Psoas muscle (tissue), 8 donors: Measurements from ENCODE around the gene VEGFB. TPM values are rescaled to one million over a fixed set of nuclear protein-coding genes. Genes with fewer than 3 reads are reported as not detected.

Source experiments
- ATAC-seq, 4 donors: fragments of 200-7000 bp; cut with Tn5 transposase; one replicate each; pipeline ENCODE4 v1.9.1; 2020; ENCODE audit warnings: moderate library complexity in 3 of 4, mild to moderate bottlenecking in 2 of 4
- DNase-seq, 2 donors: peaks; one replicate each; pipeline ENCODE4 v3.0.0-alpha.2; 2020
- H3K27ac ChIP-seq: fragments of 200-600 bp; one replicate; pipeline ENCODE4 v1.8.0; 2022
- H3K27me3 ChIP-seq, 3 donors: fragments of 200-600 bp in 1 of 3; one replicate each; pipeline versions ENCODE4 v1.6.1 to v1.8.0; 2013 to 2022; ENCODE audit warnings: low read length in 2 of 3, mild to moderate bottlenecking in 2 of 3, moderate library complexity in 1 of 3; ENCODE audit not compliant: insufficient read depth in 3 of 3
- H3K36me3 ChIP-seq, 2 donors: fragments of 200-600 bp in 1 of 2; one replicate each; pipeline versions ENCODE4 v1.6.1 to v1.8.0; 2013 to 2022; ENCODE audit warnings: low read depth in 1 of 2, mild to moderate bottlenecking in 1 of 2, moderate library complexity in 1 of 2; ENCODE audit not compliant: insufficient read depth in 1 of 2
- H3K4me1 ChIP-seq: fragments of 200-600 bp; one replicate; pipeline ENCODE4 v1.8.0; 2022
- H3K4me3 ChIP-seq: fragments of 200-600 bp; one replicate; pipeline ENCODE4 v1.8.0; 2022; ENCODE audit warnings: mild to moderate bottlenecking
- H3K9me3 ChIP-seq: fragments of 200-600 bp; one replicate; pipeline ENCODE4 v1.8.0; 2022
- WGBS, 3 donors: extraction: QIAGEN DNeasy Blood & Tissue Kit; methylation state at CpG; one replicate each; pipeline versions ENCODE4 v1.1.6 to v1.1.7; 2013; 5-methylcytosine and 5-hydroxymethylcytosine counted together
- intact Hi-C, 2 donors: fragments of 100-400 bp; cut with DNase I; formaldehyde crosslinking; loops; one replicate each; pipeline versions ENCODE4 v1.11.0 to v1.14.2; 2022
- polyA plus RNA-seq, 3 donors: library from polyadenylated mRNA; stranded (reverse); fragments of 200-250 nt; gene quantifications; one replicate each; pipeline ENCODE4 v1.2.3, GENCODE V29; 2013
- total RNA-seq, 4 donors: library from RNA; stranded (reverse); fragmentation: NEBNext Ultra II Directional in 2 of 4; extraction: Animal tissue kit (Norgen Biotek cat#: 25700) in 2 of 4; gene quantifications; one replicate each; pipeline versions ENCODE4 v1.2.1 to v1.2.4, GENCODE V29; 2021 to 2023
- TF ChIP-seq, protein P1 (sequence below): fragments of 200-600 bp; IDR thresholded peaks from one replicate; pipeline ENCODE4 v1.8.0; 2022; ENCODE audit warnings: antibody characterized with exemption
- donor health status: healthy with polysubstance abuse.
- donor health status: DM: no; HTN: no; CAD: no; lungs with moderate emphysema.
- donor health status: Bipolar disorder and iron deficiency.
- donor health status: healthy.
- donor health status: DM: yes; HTN: yes; CAD: no.
- donor health status: DM: no; HTN: no; CAD: no.
- donor health status: DM: no; HTN: no; CAD: no.
- donor health status: DM: yes; HTN: yes; CAD: no.

VEGFB gene
- total and polyA plus RNA-seq, 7 donors: 77.0 to 125 (median 100.0) TPM

DNA sequence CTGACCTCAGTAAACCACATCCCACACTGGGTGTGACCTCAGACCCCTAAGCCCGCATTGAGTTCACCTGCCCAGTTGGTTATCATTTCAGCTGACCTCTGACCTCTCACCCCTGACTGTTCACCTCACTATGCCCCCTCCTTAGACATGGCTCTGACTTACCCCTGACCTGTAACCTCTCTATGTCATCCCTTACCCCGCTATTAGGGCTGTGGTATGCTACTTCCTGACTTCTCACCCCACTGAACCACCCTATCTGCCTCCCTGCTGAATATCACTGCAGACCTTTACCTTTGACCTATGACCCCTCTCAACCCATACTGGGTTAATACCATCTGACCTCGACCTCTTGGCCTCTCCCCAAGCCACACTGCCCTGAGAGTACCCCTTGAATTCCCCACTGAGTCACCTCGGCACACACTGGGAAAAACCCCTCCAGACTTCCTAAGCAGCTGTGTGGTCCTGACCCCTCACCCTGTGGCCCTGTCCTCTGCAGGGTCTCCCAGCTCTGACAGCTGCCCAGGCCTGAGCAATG, 25.2 kb downstream of the VEGFB start:
- TF ChIP-seq, protein P1, sequence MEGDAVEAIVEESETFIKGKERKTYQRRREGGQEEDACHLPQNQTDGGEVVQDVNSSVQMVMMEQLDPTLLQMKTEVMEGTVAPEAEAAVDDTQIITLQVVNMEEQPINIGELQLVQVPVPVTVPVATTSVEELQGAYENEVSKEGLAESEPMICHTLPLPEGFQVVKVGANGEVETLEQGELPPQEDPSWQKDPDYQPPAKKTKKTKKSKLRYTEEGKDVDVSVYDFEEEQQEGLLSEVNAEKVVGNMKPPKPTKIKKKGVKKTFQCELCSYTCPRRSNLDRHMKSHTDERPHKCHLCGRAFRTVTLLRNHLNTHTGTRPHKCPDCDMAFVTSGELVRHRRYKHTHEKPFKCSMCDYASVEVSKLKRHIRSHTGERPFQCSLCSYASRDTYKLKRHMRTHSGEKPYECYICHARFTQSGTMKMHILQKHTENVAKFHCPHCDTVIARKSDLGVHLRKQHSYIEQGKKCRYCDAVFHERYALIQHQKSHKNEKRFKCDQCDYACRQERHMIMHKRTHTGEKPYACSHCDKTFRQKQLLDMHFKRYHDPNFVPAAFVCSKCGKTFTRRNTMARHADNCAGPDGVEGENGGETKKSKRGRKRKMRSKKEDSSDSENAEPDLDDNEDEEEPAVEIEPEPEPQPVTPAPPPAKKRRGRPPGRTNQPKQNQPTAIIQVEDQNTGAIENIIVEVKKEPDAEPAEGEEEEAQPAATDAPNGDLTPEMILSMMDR: no peak
- H3K9me3 ChIP-seq: no peaks in the 10 kb centered on the region
- H3K4me1 ChIP-seq: no peaks in the 10 kb centered on the region
- H3K27ac ChIP-seq: no peak overlapping the region
- no peak overlapping the region for H3K4me3 ChIP-seq
- ATAC-seq (no peak), DNase-seq (no peak)
- H3K27me3 ChIP-seq: no peaks in the 10 kb centered on the region
- intact Hi-C loops: no loop called here
- H3K36me3 ChIP-seq: peaks cover 0 to 87% of the 10 kb centered on the region in 2 donors
- WGBS, 3 donors: 85 to 89% (median 87%) methylated on average over 4 of the region's 4 CpGs

GRCh38 chr11:64260147-64260708, 25.8 kb downstream of the VEGFB start:
- ATAC-seq (no peak), DNase-seq (no peak)
- no peaks in the 10 kb centered on the region for H3K4me1 ChIP-seq
- H3K36me3 ChIP-seq: peaks cover 0 to 84% of the 10 kb centered on the region in 2 donors
- no peak overlapping the region for H3K4me3 ChIP-seq
- no peaks in the 10 kb centered on the region for H3K9me3 ChIP-seq
- TF ChIP-seq, protein P1: no peak
- H3K27me3 ChIP-seq: no peaks in the 10 kb centered on the region
- intact Hi-C loops: no loop called here
- WGBS, 3 donors: 95 to 98% (median 97%) methylated on average over 6 of the region's 6 CpGs
- H3K27ac ChIP-seq: no peak overlapping the region

GRCh38 chr11:64261556-64262080, 27.2 kb downstream of the VEGFB start:
- ATAC-seq: no peak
- Histone ChIP-seq H3K36me3 (peaks cover 3 to 85% of the 10 kb centered on the region in 2 donors), H3K27ac (no peak overlapping the region), H3K27me3 (no peaks in the 10 kb centered on the region), H3K4me1 (no peaks in the 10 kb centered on the region), H3K9me3 (no peaks in the 10 kb centered on the region), H3K4me3 (no peak overlapping the region)
- TF ChIP-seq, protein P1: no peak
- intact Hi-C loops: no loop called here
- 81 to 92% (median 85%) methylated on average over 18 of the region's 18 CpGs for WGBS, 3 donors
- peak in 1 of 2 donors; percentile 48 for DNase-seq

DNA sequence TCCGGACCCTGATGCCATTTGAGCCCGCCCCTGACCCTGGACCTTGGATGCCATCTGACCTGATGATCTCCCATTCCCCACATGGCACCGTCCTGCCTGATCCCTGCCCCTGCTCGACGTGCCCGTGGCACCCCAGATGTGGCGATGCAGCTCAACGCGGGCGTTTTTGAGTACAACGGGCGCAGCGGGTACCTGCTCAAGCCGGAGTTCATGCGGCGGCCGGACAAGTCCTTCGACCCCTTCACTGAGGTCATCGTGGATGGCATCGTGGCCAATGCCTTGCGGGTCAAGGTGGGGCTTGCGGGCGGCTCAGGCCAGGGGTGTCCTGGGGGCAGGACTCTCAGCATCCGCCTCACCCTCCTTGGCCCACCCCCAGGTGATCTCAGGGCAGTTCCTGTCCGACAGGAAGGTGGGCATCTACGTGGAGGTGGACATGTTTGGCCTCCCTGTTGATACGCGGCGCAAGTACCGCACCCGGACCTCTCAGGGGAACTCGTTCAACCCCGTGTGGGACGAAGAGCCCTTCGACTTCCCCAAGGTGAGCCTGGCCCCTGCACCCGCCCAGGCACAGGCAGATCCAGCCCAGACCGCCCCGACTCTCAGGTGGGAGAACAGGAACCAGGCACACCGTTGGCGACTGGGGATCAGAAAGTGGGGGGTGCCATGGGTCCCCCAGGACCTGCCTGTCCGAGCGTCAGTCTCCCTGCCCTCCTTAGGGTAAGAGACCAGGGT, 28.1 kb downstream of the VEGFB start:
- no peak for ATAC-seq
- H3K9me3 ChIP-seq: no peaks in the 10 kb centered on the region
- peaks cover 3 to 78% of the 10 kb centered on the region in 2 donors for H3K36me3 ChIP-seq
- intact Hi-C loops: no loop called here
- 92 to 93% (median 93%) methylated on average over 42 of the region's 42 CpGs for WGBS, 3 donors
- H3K4me1 ChIP-seq: no peaks in the 10 kb centered on the region
- H3K4me3 ChIP-seq: no peak overlapping the region
- TF ChIP-seq, protein P1: no peak
- peak in 1 of 2 donors; percentile 53 for DNase-seq
- H3K27me3 ChIP-seq: no peaks in the 10 kb centered on the region
- no peak overlapping the region for H3K27ac ChIP-seq
